ENCODE measurements around the gene GATAD1. TPM values are rescaled to one million over a fixed set of nuclear protein-coding genes. Genes with fewer than 3 reads are reported as not detected.
A peak's percentile ranks its signal among the peaks of the same experiment; 100 is the strongest.

GATAD1 gene
- total and polyA plus RNA-seq, 10 of the 15 experiments (the other 5 are each of a cell fraction or from before 2014, with no cell fraction given) = 5.5 to 45.2 (median 14.2) TPM

DNA sequence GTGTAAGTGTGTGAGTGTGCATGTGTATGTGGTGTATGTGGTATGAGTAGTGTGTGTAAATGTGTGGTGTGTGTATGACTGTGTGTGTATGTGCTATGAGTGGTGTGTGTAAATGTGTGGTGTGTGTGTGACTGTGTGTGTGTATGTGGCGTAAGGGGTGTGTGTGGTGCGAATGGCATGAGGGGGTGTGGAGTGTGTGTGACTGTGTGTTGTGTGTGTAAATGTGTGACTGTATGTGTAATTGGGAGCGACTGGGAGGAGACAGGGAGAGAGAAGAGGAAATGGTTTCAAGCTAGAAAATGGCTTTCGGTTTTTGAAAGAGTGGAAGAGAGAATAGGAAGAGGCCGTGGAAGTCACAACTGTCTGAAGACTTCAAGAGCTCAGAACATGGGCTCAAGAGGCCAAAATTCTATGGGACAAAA, 23.6 kb upstream of the GATAD1 start (continued):
- TF ChIP-seq BCL3 (IDR thresholded peaks at IDR 0.05; ENCODE audit: borderline replicate concordance, insufficient read depth, low read depth, low read length, poor library complexity, severe bottlenecking) (peak; percentile 98), ZSCAN29 (IDR thresholded peaks at IDR 0.05) (no peak), NRF1 (conservative IDR thresholded peaks at IDR 0.05; ENCODE audit: low read depth, low read length) (no peak), DPF2 (IDR thresholded peaks at IDR 0.05) (no peak), NFIC (IDR thresholded peaks at IDR 0.05; ENCODE audit: low read depth, low read length) (peak; percentile 64; the same call in 1 of the 2 replicates), HCFC1 (IDR thresholded peaks at IDR 0.05; ENCODE audit: low read length) (no peak), KLF5 (IDR thresholded peaks at IDR 0.05; ENCODE audit: partially characterized antibody) (no peak), CHD1 (IDR thresholded peaks at IDR 0.05; ENCODE audit: low read depth, low read length) (no peak), SMAD1 (IDR thresholded peaks at IDR 0.05; ENCODE audit: low read depth, partially characterized antibody) (no peak), RBBP5 (conservative IDR thresholded peaks at IDR 0.05) (no peak)

GRCh38 chr7:92425311-92425947, 21.9 kb upstream of the GATAD1 start:
- intact Hi-C loops (cut with micrococcal nuclease; ENCODE audit: unreplicated experiment) (loop anchor here (2.0 kb wide), 1 partner anchor 629 kb away; no protein-coding TSS in a partner anchor), in situ Hi-C loops (cut with MboI) (loop anchor here (10.0 to 25.0 kb wide), 2 partner anchors 629 to 1338 kb away; no protein-coding TSS in a partner anchor)
- FAIRE-seq (no peak), DNase-seq (ENCODE audit: low read depth, low spot score) (no peak), ATAC-seq (no peak)
- WGBS (ENCODE audit: insufficient coverage, insufficient replicate concordance, low lambda C conversion rate, missing lambda C conversion rate) = 18% methylated on average over 17 of the region's 20 CpGs
- Histone ChIP-seq H3K9me3 (replicated peaks; ENCODE audit: control insufficient read depth, insufficient read depth, low read length) (no peaks in the 10 kb centered on the region), H2AFZ (ENCODE audit: control insufficient read depth, low read depth, low read length) (peak overlapping the region; percentile 66), H3K9ac (ENCODE audit: control insufficient read depth, insufficient read depth, low read length) (no peak overlapping the region), H3K27ac (ENCODE audit: control insufficient read depth, insufficient read depth) (no peak overlapping the region), H3K27me3 (replicated peaks in 1 of 2; ENCODE audit: control insufficient read depth in 2 of 2, insufficient read depth in 2 of 2, low read length in 1 of 2) (no peaks in the 10 kb centered on the region), H3K4me2 (ENCODE audit: control insufficient read depth, insufficient read depth) (peak overlapping the region; percentile 60; the same call in 1 of the 2 replicates), H4K20me1 (ENCODE audit: control insufficient read depth, insufficient read depth) (no peaks in the 10 kb centered on the region), H3K36me3 (ENCODE audit: control insufficient read depth in 2 of 2, insufficient read depth in 2 of 2, low read length in 1 of 2) (no peaks in the 10 kb centered on the region), H3K79me2 (ENCODE audit: control insufficient read depth, insufficient read depth, low read length) (no peaks in the 10 kb centered on the region), H3K4me1 (ENCODE audit: control insufficient read depth, insufficient read depth, low read length) (peaks cover 5% of the 10 kb centered on the region; the same call in 1 of the 2 replicates), H3K4me3 (no peak overlapping the region)
- RAD21 ChIA-PET (ENCODE audit: unreplicated experiment) = interaction anchor here (0.7 to 4.4 kb wide), 2 partner anchors 16 to 22 kb away, joined by 3 to 45 read pairs; partner anchors contain the start of gene GATAD1
- SMC1A ChIA-PET (ENCODE audit: uncharacterized antibody, unreplicated experiment) = no interaction called here
- CTCF ChIA-PET = interaction anchor here (0.6 to 7.5 kb wide), 10 partner anchors 11 to 890 kb away, joined by 3 to 86 read pairs (median 4); partner anchors contain the start of gene GATAD1
- POLR2A ChIA-PET = interaction anchor here (0.5 kb wide), 1 partner anchor 148 kb away, joined by 3 read pairs; no protein-coding TSS in a partner anchor
- TF ChIP-seq RAD21 (IDR thresholded peaks at IDR 0.05; ENCODE audit: insufficient read depth, low read depth, low read length) = no peak
- no peak for TF ChIP-seq FOS (IDR thresholded peaks at IDR 0.05; ENCODE audit: borderline replicate concordance, extremely low read depth, insufficient read length)
- no peak for TF ChIP-seq BRCA1 (IDR thresholded peaks at IDR 0.05; ENCODE audit: low read depth, low read length)
- no peak for TF ChIP-seq SUZ12 (IDR thresholded peaks at IDR 0.05; ENCODE audit: unreplicated experiment)
- TF ChIP-seq TBL1XR1 (IDR thresholded peaks at IDR 0.05; ENCODE audit: low read depth, low read length) = no peak
- no peak for TF ChIP-seq EP300 (IDR thresholded peaks at IDR 0.05; ENCODE audit: borderline replicate concordance in 1 of 2, control insufficient read depth in 1 of 2, low read depth in 2 of 2, low read length in 2 of 2)
- no TSS peak for BruUV-seq (replicated peaks)

All from GM12878 (cell line).